H1 (cell line): ENCODE measurements around the gene KRTAP5-4. TPM values are rescaled to one million over a fixed set of nuclear protein-coding genes. Genes with fewer than 3 reads are reported as not detected.

Source experiments
- CTCF ChIA-PET: fragments of 300-600 bp; sonication (Branson Sonifier 250); formaldehyde crosslinking; loops from one replicate; lab custom pipeline; 2021; ENCODE audit not compliant: partially characterized antibody; lab: Charles Lee
- POLR2A ChIA-PET: fragments of 300-600 bp; sonication (Branson Sonifier 250); formaldehyde crosslinking; loops from one replicate; lab custom pipeline; 2021; ENCODE audit warnings: inconsistent platforms; ENCODE audit not compliant: partially characterized antibody; lab: Charles Lee
- DNase-seq, 2 experiments: peaks; one replicate each; pipeline versions ENCODE4 v3.0.0 to v3.0.0-alpha.2; 2010 to 2022; ENCODE audit warnings: low spot score in 2 of 2, low read depth in 1 of 2, mixed read lengths in 1 of 2
- FAIRE-seq: peaks from 2 replicates; lab custom pipeline; 2011; peaks lifted over from hg19 to GRCh38; lab: Jason Lieb, UNC
- H2AFZ ChIP-seq: 2 replicates; pipeline ENCODE4 v1.8.1; 2012; ENCODE audit warnings: low read length, inconsistent platforms
- H2AK5ac ChIP-seq: 2 replicates; pipeline ENCODE4 v1.6.1; 2013; ENCODE audit warnings: low read depth, low read length
- H2BK120ac ChIP-seq: replicated peaks from 2 replicates; pipeline ENCODE3; 2013; ENCODE audit warnings: low read depth, low read length, inconsistent platforms
- H2BK12ac ChIP-seq: 2 replicates; pipeline ENCODE4 v1.6.1; 2013; ENCODE audit warnings: low read depth, low read length
- H2BK15ac ChIP-seq: 2 replicates; pipeline ENCODE4 v1.6.1; 2013; ENCODE audit warnings: low read length
- H2BK20ac ChIP-seq: 2 replicates; pipeline ENCODE4 v1.6.1; 2013; ENCODE audit warnings: low read length
- H2BK5ac ChIP-seq: 2 replicates; pipeline ENCODE4 v1.6.1; 2013; ENCODE audit warnings: low read depth, low read length
- H3K14ac ChIP-seq: 2 replicates; pipeline ENCODE4 v1.6.1; 2013; ENCODE audit warnings: inconsistent platforms; ENCODE audit not compliant: insufficient read length
- H3K18ac ChIP-seq: 2 replicates; pipeline ENCODE4 v1.6.1; 2013; ENCODE audit warnings: low read length; ENCODE audit errors: extremely low read depth
- H3K23ac ChIP-seq: 2 replicates; pipeline ENCODE4 v1.6.1; 2013; ENCODE audit warnings: inconsistent platforms; ENCODE audit not compliant: insufficient read length
- H3K23me2 ChIP-seq: 2 replicates; pipeline ENCODE4 v1.6.1; 2013; ENCODE audit warnings: low read depth, low read length
- H3K27ac ChIP-seq: 2 replicates; pipeline ENCODE4 v1.6.1; 2011; ENCODE audit warnings: low read depth, low read length, inconsistent platforms
- H3K27me3 ChIP-seq, 4 experiments: replicated peaks in 1 of 4; 1 replicate in 1 of 4; 2 replicates in 3 of 4; pipeline versions ENCODE4 v1.6.1 to v1.8.1; 2011 to 2013; ENCODE audit warnings: low read length in 3 of 4, mild to moderate bottlenecking in 3 of 4, inconsistent platforms in 2 of 4, mixed read lengths in 2 of 4, moderate library complexity in 1 of 4; ENCODE audit not compliant: control insufficient read depth in 3 of 4, insufficient read depth in 3 of 4; ENCODE audit errors: extremely low read depth in 1 of 4
- H3K36me3 ChIP-seq, 4 experiments: 2 replicates each; pipeline versions ENCODE4 v1.6.1 to v1.8.1; 2011 to 2013; ENCODE audit warnings: mild to moderate bottlenecking in 4 of 4, low read length in 3 of 4, moderate library complexity in 2 of 4, control low read depth in 1 of 4, inconsistent platforms in 1 of 4; ENCODE audit not compliant: insufficient read depth in 4 of 4, control insufficient read depth in 2 of 4
- H3K4ac ChIP-seq: replicated peaks from 2 replicates; pipeline ENCODE3; 2013; ENCODE audit warnings: low read length, low read depth, mixed read lengths, inconsistent platforms; ENCODE audit not compliant: insufficient read length
- H3K4me1 ChIP-seq, 4 experiments: replicated peaks in 1 of 4; 1 replicate in 1 of 4; 2 replicates in 3 of 4; pipeline versions ENCODE4 v1.6.1 to v1.8.1; 2011 to 2013; ENCODE audit warnings: low read length in 3 of 4, inconsistent platforms in 2 of 4, mixed read lengths in 1 of 4; ENCODE audit not compliant: insufficient read depth in 4 of 4, control insufficient read depth in 3 of 4
- H3K4me2 ChIP-seq, 2 experiments: 2 replicates each; pipeline versions ENCODE4 v1.6.1 to v1.8.1; 2011 to 2013; ENCODE audit warnings: low read depth in 2 of 2, low read length in 2 of 2, control low read depth in 1 of 2, inconsistent platforms in 1 of 2, mild to moderate bottlenecking in 1 of 2; ENCODE audit not compliant: insufficient read depth in 1 of 2
- H3K4me3 ChIP-seq, 4 experiments: fragments of 200-600, 300-600 bp in 1 of 4; sonication (generic), shearing (Covaris generic), sonication (Bioruptor Twin) in 1 of 4; 2 replicates each; pipeline versions ENCODE4 v1.5.1 to v1.8.1; 2011 to 2016; ENCODE audit warnings: low read length in 4 of 4, low read depth in 3 of 4, control low read depth in 2 of 4, inconsistent platforms in 2 of 4, mild to moderate bottlenecking in 2 of 4, mixed read lengths in 1 of 4, moderate library complexity in 1 of 4; ENCODE audit not compliant: insufficient read depth in 2 of 4; ENCODE audit errors: extremely low read depth in 1 of 4
- H3K56ac ChIP-seq: replicated peaks from 2 replicates; pipeline ENCODE3; 2013; ENCODE audit warnings: low read depth, mild to moderate bottlenecking, mixed read lengths, low read length, inconsistent platforms; ENCODE audit not compliant: insufficient read length
- H3K79me1 ChIP-seq: 2 replicates; pipeline ENCODE4 v1.6.1; 2013; ENCODE audit warnings: low read depth, low read length, control low read depth
- H3K79me2 ChIP-seq, 2 experiments: 2 replicates each; pipeline versions ENCODE4 v1.6.1 to v1.8.1; 2012 to 2013; ENCODE audit warnings: low read length in 2 of 2, mild to moderate bottlenecking in 2 of 2, inconsistent platforms in 1 of 2; ENCODE audit not compliant: insufficient read depth in 2 of 2, control insufficient read depth in 1 of 2
- H3K9ac ChIP-seq, 4 experiments: replicated peaks in 1 of 4; 1 replicate in 1 of 4; 2 replicates in 3 of 4; pipeline versions ENCODE4 v1.6.1 to v1.8.1; 2011 to 2013; ENCODE audit warnings: low read depth in 3 of 4, low read length in 3 of 4, control low read depth in 2 of 4, mild to moderate bottlenecking in 2 of 4, moderate library complexity in 2 of 4, inconsistent platforms in 1 of 4; ENCODE audit errors: extremely low read depth in 1 of 4
- H3K9me3 ChIP-seq, 2 experiments: 2 replicates each; pipeline versions ENCODE4 v1.6.1 to v1.8.1; 2012 to 2013; ENCODE audit warnings: mild to moderate bottlenecking in 2 of 2, moderate library complexity in 2 of 2, control low read depth in 1 of 2, inconsistent platforms in 1 of 2, low read depth in 1 of 2, low read length in 1 of 2, mixed read lengths in 1 of 2; ENCODE audit not compliant: insufficient read depth in 2 of 2
- H4K20me1 ChIP-seq, 2 experiments: replicated peaks in 1 of 2; 2 replicates each; pipeline versions ENCODE3 to v1.8.1; 2011 to 2013; ENCODE audit warnings: inconsistent platforms in 2 of 2, low read length in 2 of 2, mild to moderate bottlenecking in 1 of 2; ENCODE audit not compliant: insufficient read depth in 2 of 2, control insufficient read depth in 1 of 2
- H4K5ac ChIP-seq: 2 replicates; pipeline ENCODE4 v1.6.1; 2013; ENCODE audit warnings: low read length, low read depth, mixed read lengths, inconsistent platforms; ENCODE audit not compliant: insufficient read length
- H4K8ac ChIP-seq: 2 replicates; pipeline ENCODE4 v1.8.0; 2013; ENCODE audit warnings: mild to moderate bottlenecking, moderate library complexity, low read length, inconsistent platforms; ENCODE audit not compliant: insufficient read depth; ENCODE audit errors: extremely low read depth
- H4K91ac ChIP-seq: replicated peaks from 2 replicates; pipeline ENCODE3; 2013; ENCODE audit warnings: low read length, mixed read lengths, inconsistent platforms; ENCODE audit not compliant: insufficient read length
- BRCA1 ChIP-seq: IDR thresholded peaks from 2 replicates; pipeline ENCODE4 v1.6.1; 2012; ENCODE audit warnings: low read depth, low read length, improper control_type of control experiment
- POU5F1 ChIP-seq: IDR thresholded peaks from 2 replicates; pipeline ENCODE4 v1.6.1; 2011; ENCODE audit warnings: low read depth, mild to moderate bottlenecking, low read length, moderate library complexity
- RAD21 ChIP-seq, 2 experiments: IDR thresholded peaks in 1 of 2; conservative IDR thresholded peaks in 1 of 2; 2 replicates each; pipeline ENCODE4 v1.6.1; 2011; ENCODE audit warnings: low read depth in 2 of 2, low read length in 2 of 2, improper control_type of control experiment in 1 of 2, inconsistent platforms in 1 of 2, mild to moderate bottlenecking in 1 of 2, moderate library complexity in 1 of 2
- RXRA ChIP-seq: IDR thresholded peaks from 2 replicates; pipeline ENCODE4 v1.6.1; 2011; ENCODE audit warnings: low read depth, mild to moderate bottlenecking, low read length, moderate library complexity; ENCODE audit not compliant: insufficient read depth
- TAF7 ChIP-seq: optimal IDR thresholded peaks from 2 replicates; pipeline ENCODE3; 2011; ENCODE audit warnings: low read depth, mild to moderate bottlenecking, inconsistent platforms, low read length, moderate library complexity, borderline replicate concordance
- WGBS, 2 experiments: shearing (Covaris generic) in 1 of 2; methylation state at CpG; one replicate each; pipeline versions ENCODE4 v1.1.6 to v1.1.7; 2013 to 2015; ENCODE audit warnings: low lambda C conversion rate in 2 of 2, mixed read lengths in 2 of 2, inconsistent platforms in 1 of 2, low coverage in 1 of 2, missing lambda C conversion rate in 1 of 2; ENCODE audit not compliant: insufficient replicate concordance in 2 of 2, insufficient coverage in 1 of 2, insufficient read length in 1 of 2; ENCODE audit errors: extremely low coverage in 1 of 2, missing lambda C conversion rate in 1 of 2; 5-methylcytosine and 5-hydroxymethylcytosine counted together
- polyA plus RNA-seq, 7 experiments: library from polyadenylated mRNA; depleted of rRNA in 3 of 7; stranded (reverse) in 5 of 7; unstranded in 2 of 7; fragments of >200 nt in 5 of 7; fragments of 200-250 nt in 2 of 7; gene quantifications; 1 replicate in 5 of 7; 2 replicates in 1 of 7; 4 replicates in 1 of 7; pipeline versions ENCODE4 v1.2.1 to v1.2.3, GENCODE V29; 2011 to 2013; ENCODE audit warnings: missing spikeins in 2 of 7, mixed read lengths in 2 of 7
- total RNA-seq: library from RNA; stranded (reverse); fragmentation: NEBNext Ultra II Directional; extraction: Animal tissue kit (Norgen Biotek cat#: 25700); gene quantifications from 2 replicates; pipeline ENCODE4 v1.2.1, GENCODE V29; 2021

The KRTAP5-4 gene
- total and polyA plus RNA-seq, 2 of the 8 experiments (the other 6 are each of a cell fraction or from before 2014, with no cell fraction given), result not detected

- Histone ChIP-seq H3K79me1 (no peaks in the 10 kb centered on the region), H4K20me1 (peaks cover 0 to 2% of the 10 kb centered on the region in 2 experiments), H3K4ac (no peak overlapping the region), H3K9me3 (no peaks in the 10 kb centered on the region), H4K5ac (no peak overlapping the region), H2BK120ac (no peak overlapping the region), H3K79me2 (no peaks in the 10 kb centered on the region), H3K56ac (no peak overlapping the region), H4K91ac (no peak overlapping the region), H3K4me1 (peaks cover 0 to 4% (median 1%) of the 10 kb centered on the region in 4 experiments; a peak in 4 of 7 replicates), H2AK5ac (no peak overlapping the region), H3K4me2 (no peak overlapping the region), H3K18ac (no peak overlapping the region), H3K27ac (no peak overlapping the region), H3K14ac (no peak overlapping the region), H3K4me3 (no peak overlapping the region), H2AFZ (no peak overlapping the region), H2BK5ac (no peak overlapping the region), H3K9ac (no peak overlapping the region), H3K23me2 (no peaks in the 10 kb centered on the region), H2BK12ac (0 out of 2 replicates have a peak overlapping the region, but pooled peaks have one; percentile 27), H2BK15ac (peak overlapping the region; percentile 72; the same call in 1 of the 2 replicates), H2BK20ac (no peak overlapping the region), H3K36me3 (no peaks in the 10 kb centered on the region), H3K23ac (no peak overlapping the region), H3K27me3 (peaks cover 0 to 16% (median 3%) of the 10 kb centered on the region in 4 experiments; a peak in 5 of 7 replicates), H4K8ac (no peak overlapping the region)
- ChIA-PET POLR2A (no interaction called here), CTCF (interaction anchor here (1.0 to 6.3 kb wide), 13 partner anchors 10 to 521 kb away, joined by 4 to 43 read pairs (median 6); partner anchors contain the start of gene KRTAP5-2)
- FAIRE-seq (no peak), DNase-seq (no peak)
- TF ChIP-seq RAD21 (IDR thresholded peaks at IDR 0.05 in 1 of 2, conservative IDR thresholded peaks at IDR 0.05 in 1 of 2; ENCODE audit: low read depth in 2 of 2, low read length in 2 of 2) (no peak), RXRA (no peak), BRCA1 (no peak), TAF7 (no peak), POU5F1 (no peak)
- 100% methylated on average over 2 of the region's 2 CpGs; no CpG with 5 or more reads in 1 of the 2 experiments for WGBS, 2 experiments
These were observed 8.3 kb upstream of the KRTAP5-4 start for GRCh38 chr11:1630271-1630670.
